HCT116 (cell line): ENCODE measurements around the gene GGT5.
"Not testable (repeated sequence)": the region's sequence is repeated elsewhere in the genome, so short reads cannot be mapped to it uniquely, and the experiment has no call there.

Source experiments
- CBX3 ChIP-seq: IDR thresholded peaks from 2 replicates; pipeline ENCODE4 v1.6.1; 2012; ENCODE audit warnings: low read depth
- EGR1 ChIP-seq: IDR thresholded peaks from 2 replicates; pipeline ENCODE4 v1.6.1; 2012; ENCODE audit warnings: low read depth
- ELF1 ChIP-seq: IDR thresholded peaks from 2 replicates; pipeline ENCODE4 v1.6.1; 2012; ENCODE audit warnings: low read depth, borderline replicate concordance
- EZH2 ChIP-seq: fragments of 200-600 bp; sonication (generic); IDR thresholded peaks from 2 replicates; pipeline ENCODE4 v1.6.1; 2017; ENCODE audit warnings: antibody characterized with exemption, mixed run types
- POLR2A ChIP-seq: IDR thresholded peaks from 2 replicates; pipeline ENCODE4 v1.7.0; 2011; ENCODE audit warnings: borderline replicate concordance; ENCODE audit not compliant: insufficient read depth, insufficient read length; ENCODE audit errors: extremely low read depth
- POLR2AphosphoS5 ChIP-seq: IDR thresholded peaks from 2 replicates; pipeline ENCODE4 v1.6.1; 2011; ENCODE audit warnings: mild to moderate bottlenecking, low read depth, low read length, moderate library complexity
- TCF7L2 ChIP-seq: IDR thresholded peaks from 2 replicates; pipeline ENCODE4 v1.7.0; 2011; ENCODE audit warnings: borderline replicate concordance, inconsistent platforms; ENCODE audit not compliant: insufficient read depth, insufficient read length; ENCODE audit errors: extremely low read depth
- ZNF274 ChIP-seq: fragments of 200-500 bp; sonication (Bioruptor generic); IDR thresholded peaks from 2 replicates; pipeline ENCODE4 v1.6.1; 2014; ENCODE audit warnings: mild to moderate bottlenecking, low read depth, low read length, inconsistent platforms
- TF ChIP-seq, protein P1 (sequence below), 3 experiments: fragments of 200-600 bp in 1 of 3; sonication (generic) in 1 of 3; IDR thresholded peaks in 2 of 3; conservative IDR thresholded peaks in 1 of 3; 2 replicates each; pipeline ENCODE4 v1.5.1; 2012 to 2017; ENCODE audit warnings: low read depth in 2 of 3, low read length in 2 of 3, antibody characterized with exemption in 1 of 3, borderline replicate concordance in 1 of 3, control low read depth in 1 of 3, mild to moderate bottlenecking in 1 of 3, mixed read lengths in 1 of 3, mixed run types in 1 of 3, moderate library complexity in 1 of 3; ENCODE audit not compliant: insufficient read depth in 1 of 3
- TF ChIP-seq, protein P2 (sequence below): IDR thresholded peaks from 2 replicates; pipeline ENCODE4 v1.6.1; 2011; ENCODE audit warnings: mild to moderate bottlenecking, low read length, moderate library complexity; ENCODE audit not compliant: insufficient replicate concordance; ENCODE audit errors: extremely low read depth

DNA sequence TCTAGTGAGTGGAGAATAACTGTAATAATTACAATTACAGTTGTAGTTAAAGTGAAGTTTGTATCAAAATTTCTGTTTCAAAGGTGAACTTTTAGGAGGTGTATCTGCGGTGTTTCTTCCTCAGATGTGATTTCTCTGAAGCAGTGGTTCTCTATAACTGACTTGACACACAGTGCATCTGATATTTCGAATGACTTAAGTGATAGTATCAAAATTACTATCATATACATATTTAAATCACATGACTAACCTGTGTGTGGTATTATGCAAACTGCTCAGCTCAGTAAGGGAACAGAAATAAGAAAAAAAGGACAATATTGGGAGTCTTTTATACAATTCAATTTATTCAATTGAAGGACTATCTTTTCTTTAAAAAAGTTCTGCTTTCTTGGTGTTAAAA, 28.1 kb upstream of the GGT5 start:
- TF ChIP-seq, protein P1, sequence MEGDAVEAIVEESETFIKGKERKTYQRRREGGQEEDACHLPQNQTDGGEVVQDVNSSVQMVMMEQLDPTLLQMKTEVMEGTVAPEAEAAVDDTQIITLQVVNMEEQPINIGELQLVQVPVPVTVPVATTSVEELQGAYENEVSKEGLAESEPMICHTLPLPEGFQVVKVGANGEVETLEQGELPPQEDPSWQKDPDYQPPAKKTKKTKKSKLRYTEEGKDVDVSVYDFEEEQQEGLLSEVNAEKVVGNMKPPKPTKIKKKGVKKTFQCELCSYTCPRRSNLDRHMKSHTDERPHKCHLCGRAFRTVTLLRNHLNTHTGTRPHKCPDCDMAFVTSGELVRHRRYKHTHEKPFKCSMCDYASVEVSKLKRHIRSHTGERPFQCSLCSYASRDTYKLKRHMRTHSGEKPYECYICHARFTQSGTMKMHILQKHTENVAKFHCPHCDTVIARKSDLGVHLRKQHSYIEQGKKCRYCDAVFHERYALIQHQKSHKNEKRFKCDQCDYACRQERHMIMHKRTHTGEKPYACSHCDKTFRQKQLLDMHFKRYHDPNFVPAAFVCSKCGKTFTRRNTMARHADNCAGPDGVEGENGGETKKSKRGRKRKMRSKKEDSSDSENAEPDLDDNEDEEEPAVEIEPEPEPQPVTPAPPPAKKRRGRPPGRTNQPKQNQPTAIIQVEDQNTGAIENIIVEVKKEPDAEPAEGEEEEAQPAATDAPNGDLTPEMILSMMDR (IDR thresholded peaks at IDR 0.05 in 2 of 3, conservative IDR thresholded peaks at IDR 0.05 in 1 of 3; ENCODE audit: borderline replicate concordance in 1 of 3, insufficient read depth in 1 of 3, low read depth in 2 of 3, low read length in 2 of 3), result not testable (repeated sequence)
- not testable (repeated sequence) for TF ChIP-seq POLR2A, TCF7L2, POLR2AphosphoS5, CBX3, ELF1, EGR1, ZNF274, EZH2
- TF ChIP-seq, protein P2, sequence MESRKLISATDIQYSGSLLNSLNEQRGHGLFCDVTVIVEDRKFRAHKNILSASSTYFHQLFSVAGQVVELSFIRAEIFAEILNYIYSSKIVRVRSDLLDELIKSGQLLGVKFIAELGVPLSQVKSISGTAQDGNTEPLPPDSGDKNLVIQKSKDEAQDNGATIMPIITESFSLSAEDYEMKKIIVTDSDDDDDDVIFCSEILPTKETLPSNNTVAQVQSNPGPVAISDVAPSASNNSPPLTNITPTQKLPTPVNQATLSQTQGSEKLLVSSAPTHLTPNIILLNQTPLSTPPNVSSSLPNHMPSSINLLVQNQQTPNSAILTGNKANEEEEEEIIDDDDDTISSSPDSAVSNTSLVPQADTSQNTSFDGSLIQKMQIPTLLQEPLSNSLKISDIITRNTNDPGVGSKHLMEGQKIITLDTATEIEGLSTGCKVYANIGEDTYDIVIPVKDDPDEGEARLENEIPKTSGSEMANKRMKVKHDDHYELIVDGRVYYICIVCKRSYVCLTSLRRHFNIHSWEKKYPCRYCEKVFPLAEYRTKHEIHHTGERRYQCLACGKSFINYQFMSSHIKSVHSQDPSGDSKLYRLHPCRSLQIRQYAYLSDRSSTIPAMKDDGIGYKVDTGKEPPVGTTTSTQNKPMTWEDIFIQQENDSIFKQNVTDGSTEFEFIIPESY, result not testable (repeated sequence)
